Activated CD8-positive, alpha-beta T cell treated with anti-CD3 and anti-CD28 coated beads for 36 hours (primary cell): ENCODE results near the gene IMPDH1. TPM values are rescaled to one million over a fixed set of nuclear protein-coding genes. Genes with fewer than 3 reads are reported as not detected.

ENCODE experiments used
- ATAC-seq: fragments of 200-7000 bp; cut with Tn5 transposase; one replicate; pipeline ENCODE4 v1.10.0; 2021; ENCODE audit warnings: mild to moderate bottlenecking, moderate library complexity
- CTCF ChIA-PET: fragments of 350-600 bp; sonication (Branson Sonifier 250); formaldehyde crosslinking; loops from one replicate; lab custom pipeline; 2021; ENCODE audit warnings: antibody characterized with exemption; lab: Charles Lee
- POLR2A ChIA-PET: fragments of 350-600 bp; sonication (Branson Sonifier 250); formaldehyde crosslinking; loops from one replicate; lab custom pipeline; 2021; ENCODE audit warnings: antibody characterized with exemption; lab: Charles Lee
- DNase-seq: peaks from one replicate; pipeline ENCODE4 v3.0.0-alpha.2; 2020
- H3K27ac Mint-ChIP-seq: one replicate; pipeline ENCODE4 v1.8.0; 2021; ENCODE audit warnings: mild to moderate bottlenecking, mixed read lengths
- H3K27me3 Mint-ChIP-seq: one replicate; pipeline ENCODE4 v1.8.0; 2021; ENCODE audit warnings: mixed read lengths
- H3K36me3 Mint-ChIP-seq: one replicate; pipeline ENCODE4 v1.8.0; 2021; ENCODE audit warnings: low read depth, mixed read lengths
- H3K4me1 Mint-ChIP-seq: one replicate; pipeline ENCODE4 v1.8.0; 2021; ENCODE audit warnings: low read depth, mixed read lengths
- H3K4me3 Mint-ChIP-seq: one replicate; pipeline ENCODE4 v1.8.0; 2021; ENCODE audit warnings: mild to moderate bottlenecking, moderate library complexity, mixed read lengths
- H3K9me3 Mint-ChIP-seq: one replicate; pipeline ENCODE4 v1.8.0; 2021; ENCODE audit warnings: mixed read lengths
- CTCF ChIP-seq: fragments of 200-600 bp; IDR thresholded peaks from one replicate; pipeline ENCODE4 v1.8.0; 2022; ENCODE audit warnings: antibody characterized with exemption, mild to moderate bottlenecking
- intact Hi-C: fragments of 100-400 bp; cut with micrococcal nuclease; formaldehyde crosslinking; loops from one replicate; pipeline ENCODE4 v1.10.0; 2022
- total RNA-seq, 2 experiments: library from RNA; stranded (reverse); gene quantifications; one replicate each; pipeline ENCODE4 v1.2.3, GENCODE V29; 2021

The IMPDH1 gene
- total RNA-seq, 2 experiments from 2014 or later: 60.5 to 68.1 TPM

- no peak for TF ChIP-seq CTCF
- Mint-ChIP-seq H3K36me3 (no peaks in the 10 kb centered on the region), H3K4me1 (no peaks in the 10 kb centered on the region), H3K27me3 (no peaks in the 10 kb centered on the region), H3K9me3 (no peaks in the 10 kb centered on the region), H3K4me3 (no peak overlapping the region), H3K27ac (no peak overlapping the region)
- ChIA-PET POLR2A (interaction anchor here (1.1 kb wide), 1 partner anchor 42 kb away, joined by 3 read pairs; no protein-coding TSS in a partner anchor), CTCF (interaction anchor here (0.8 to 7.5 kb wide), 22 partner anchors 8 to 672 kb away, joined by 3 to 79 read pairs (median 7); partner anchors contain the start of gene RBM28)
- ATAC-seq: no peak
- intact Hi-C loops: no loop called here
- DNase-seq: no peak
These were observed 29.2 kb downstream of the IMPDH1 start for GRCh38 chr7:128380483-128381106.

- Mint-ChIP-seq H3K4me3 (no peak overlapping the region), H3K27me3 (no peaks in the 10 kb centered on the region), H3K4me1 (no peaks in the 10 kb centered on the region), H3K9me3 (no peaks in the 10 kb centered on the region), H3K27ac (no peak overlapping the region), H3K36me3 (no peaks in the 10 kb centered on the region)
- intact Hi-C loops: no loop called here
- CTCF ChIA-PET: interaction anchor here (1.1 to 7.5 kb wide), 11 partner anchors 7 to 94 kb away, joined by 3 to 79 read pairs (median 11); partner anchors contain the start of gene RBM28
- POLR2A ChIA-PET: no interaction called here
- ATAC-seq (no peak), DNase-seq (no peak)
- TF ChIP-seq CTCF: no peak
These were observed 29.8 kb downstream of the IMPDH1 start for GRCh38 chr7:128379900-128380479.

- ATAC-seq: no peak
- no peak overlapping the region for H3K4me3 Mint-ChIP-seq
- ChIA-PET POLR2A (no interaction called here), CTCF (interaction anchor here (1.2 to 7.5 kb wide), 3 partner anchors 9 to 30 kb away, joined by 3 to 79 read pairs (median 28); no protein-coding TSS in a partner anchor)
- no peak for TF ChIP-seq CTCF
- no peak for DNase-seq
- H3K9me3 Mint-ChIP-seq: no peaks in the 10 kb centered on the region
- H3K4me1 Mint-ChIP-seq: no peaks in the 10 kb centered on the region
- H3K27me3 Mint-ChIP-seq: peaks cover 4% of the 10 kb centered on the region
- no peaks in the 10 kb centered on the region for H3K36me3 Mint-ChIP-seq
- intact Hi-C loops: no loop called here
- no peak overlapping the region for H3K27ac Mint-ChIP-seq
These were observed 31.1 kb downstream of the IMPDH1 start for GRCh38 chr7:128378637-128379036.

- no peaks in the 10 kb centered on the region for H3K4me1 Mint-ChIP-seq
- no peak overlapping the region for H3K27ac Mint-ChIP-seq
- TF ChIP-seq CTCF: no peak
- H3K9me3 Mint-ChIP-seq: no peaks in the 10 kb centered on the region
- peaks cover 4% of the 10 kb centered on the region for H3K27me3 Mint-ChIP-seq
- intact Hi-C loops: no loop called here
- H3K4me3 Mint-ChIP-seq: no peak overlapping the region
- POLR2A ChIA-PET: no interaction called here
- CTCF ChIA-PET: interaction anchor here (1.8 to 4.6 kb wide), 2 partner anchors 11 to 23 kb away, joined by 4 to 28 read pairs; no protein-coding TSS in a partner anchor
- H3K36me3 Mint-ChIP-seq: no peaks in the 10 kb centered on the region
- DNase-seq: no peak
- no peak for ATAC-seq
These were observed 33.7 kb downstream of the IMPDH1 start for GRCh38 chr7:128376077-128376476.

GRCh38 chr7:128374041-128374440 lies 35.7 kb downstream of the IMPDH1 start:
- Mint-ChIP-seq H3K4me1 (no peaks in the 10 kb centered on the region), H3K27ac (no peak overlapping the region), H3K27me3 (peaks cover 6% of the 10 kb centered on the region), H3K9me3 (no peaks in the 10 kb centered on the region), H3K36me3 (no peaks in the 10 kb centered on the region), H3K4me3 (no peak overlapping the region)
- ATAC-seq (no peak), DNase-seq (no peak)
- no peak for TF ChIP-seq CTCF
- intact Hi-C loops: no loop called here
- ChIA-PET CTCF (interaction anchor here (0.6 to 5.1 kb wide), 7 partner anchors 11 to 53 kb away, joined by 3 to 38 read pairs (median 5); no protein-coding TSS in a partner anchor), POLR2A (no interaction called here)
